Sigmoid colon (tissue), 3 donors: ENCODE data around the gene GPR63.

ENCODE experiments used
- CTCF ChIP-seq, 4 experiments: fragments of 450-650 bp in 3 of 4; fragments of 200-600 bp in 1 of 4; IDR thresholded peaks; one replicate each; pipeline ENCODE4 v1.5.1; 2016 to 2019; ENCODE audit warnings: antibody characterized with exemption in 4 of 4, mild to moderate bottlenecking in 3 of 4, moderate library complexity in 2 of 4
- POLR2A ChIP-seq, 2 donors: fragments of 450-650 bp; IDR thresholded peaks; one replicate each; pipeline ENCODE4 v1.6.1; 2016; ENCODE audit warnings: antibody characterized with exemption in 2 of 2, mild to moderate bottlenecking in 2 of 2, moderate library complexity in 2 of 2

GRCh38 chr6:96777113-96777512, 60.2 kb downstream of the GPR63 start:
- no peak for TF ChIP-seq POLR2A (IDR thresholded peaks at IDR 0.05)
- TF ChIP-seq CTCF (IDR thresholded peaks at IDR 0.05), result no peak
